Stimulated activated naive CD8-positive, alpha-beta T cell treated with anti-CD3 and anti-CD28 coated beads, Interleukin-15, amount 100 ng/mL, for 72 hours (primary cell): ENCODE measurements around the gene ZNF471.

Source experiments
- ATAC-seq: fragments of 150-1000 bp; cut with Tn5 transposase; 2 replicates; pipeline ENCODE4 v1.10.0; 2021; ENCODE audit warnings: mild to moderate bottlenecking, moderate library complexity
- DNase-seq, 2 donors: peaks; one replicate each; pipeline ENCODE4 v3.0.0; 2021 to 2022
- H3K27ac Mint-ChIP-seq, 2 donors: one replicate each; pipeline ENCODE4 v1.8.0; 2022; ENCODE audit warnings: mild to moderate bottlenecking in 2 of 2, mixed read lengths in 2 of 2, moderate library complexity in 2 of 2
- H3K27me3 Mint-ChIP-seq: one replicate; pipeline ENCODE4 v1.8.0; 2022; ENCODE audit warnings: mixed read lengths
- H3K4me1 Mint-ChIP-seq: one replicate; pipeline ENCODE4 v1.8.0; 2022; ENCODE audit warnings: mild to moderate bottlenecking, mixed read lengths
- H3K4me3 Mint-ChIP-seq, 2 donors: one replicate each; pipeline ENCODE4 v1.8.0; 2022; ENCODE audit warnings: mild to moderate bottlenecking in 2 of 2, mixed read lengths in 2 of 2, moderate library complexity in 1 of 2
- H3K9me3 Mint-ChIP-seq, 2 donors: one replicate each; pipeline ENCODE4 v1.8.0; 2022; ENCODE audit warnings: mixed read lengths in 2 of 2

ZNF471 gene

GRCh38 chr19:56554272-56554869 is 46.7 kb downstream of the ZNF471 start:
- ATAC-seq: no peak
- no peaks in the 10 kb centered on the region for H3K27me3 Mint-ChIP-seq
- H3K27ac Mint-ChIP-seq: no peak overlapping the region
- H3K9me3 Mint-ChIP-seq: peaks cover 58 to 67% of the 10 kb centered on the region in 2 donors
- H3K4me3 Mint-ChIP-seq: no peak overlapping the region
- no peak for DNase-seq
- H3K4me1 Mint-ChIP-seq: no peaks in the 10 kb centered on the region

GRCh38 chr19:56562766-56563165 is 55.1 kb downstream of the ZNF471 start:
- DNase-seq (no peak), ATAC-seq (no peak)
- H3K4me1 Mint-ChIP-seq: peaks cover 9% of the 10 kb centered on the region
- no peak overlapping the region for H3K27ac Mint-ChIP-seq
- H3K27me3 Mint-ChIP-seq: no peaks in the 10 kb centered on the region
- H3K4me3 Mint-ChIP-seq: no peak overlapping the region
- peaks cover 54 to 67% of the 10 kb centered on the region in 2 donors for H3K9me3 Mint-ChIP-seq

- no peak for DNase-seq
- H3K4me3 Mint-ChIP-seq: peak overlapping the region; percentile 91 to 100
- no peaks in the 10 kb centered on the region for H3K27me3 Mint-ChIP-seq
- peak; percentile 55 for ATAC-seq
- H3K4me1 Mint-ChIP-seq: peaks cover 13% of the 10 kb centered on the region
- H3K27ac Mint-ChIP-seq: peak overlapping the region; percentile 88 to 91
- H3K9me3 Mint-ChIP-seq: peaks cover 38 to 67% of the 10 kb centered on the region in 2 donors
Measured at GRCh38 chr19:56566904-56567273, 59.2 kb downstream of the ZNF471 start.

GRCh38 chr19:56567274-56568120 is 59.8 kb downstream of the ZNF471 start, which contains the start of gene ZNF470:
ZNF470 (plus strand) TSS chr19:56567468; CDS start chr19:56570312, 2,844 bp downstream.
- H3K9me3 Mint-ChIP-seq: peaks cover 38 to 69% of the 10 kb centered on the region in 2 donors
- peak within 1 kb of the TSS; percentile 88 to 91 for H3K27ac Mint-ChIP-seq
- H3K4me3 Mint-ChIP-seq: peak within 1 kb of the TSS; percentile 91 to 100

GRCh38 chr19:56572589-56572988 is 64.9 kb downstream of the ZNF471 start:
- peaks cover 5% of the 10 kb centered on the region for H3K4me1 Mint-ChIP-seq
- H3K4me3 Mint-ChIP-seq: no peak overlapping the region
- no peak for ATAC-seq
- no peak overlapping the region for H3K27ac Mint-ChIP-seq
- DNase-seq: no peak
- H3K27me3 Mint-ChIP-seq: no peaks in the 10 kb centered on the region
- H3K9me3 Mint-ChIP-seq: peaks cover 49 to 73% of the 10 kb centered on the region in 2 donors

More at GRCh38 chr19:56567274-56568120, 59.8 kb downstream of the ZNF471 start, which contains the start of gene ZNF470:
- no peaks in the 10 kb centered on the region for H3K27me3 Mint-ChIP-seq
- DNase-seq (peak; percentile 84 to 88), ATAC-seq (peak; percentile 98)
- peaks cover 13% of the 10 kb centered on the region for H3K4me1 Mint-ChIP-seq

GRCh38 chr19:56573914-56574313 is 66.3 kb downstream of the ZNF471 start:
- Mint-ChIP-seq H3K27me3 (no peaks in the 10 kb centered on the region), H3K9me3 (peaks cover 58 to 74% of the 10 kb centered on the region in 2 donors), H3K4me3 (no peak overlapping the region), H3K4me1 (no peaks in the 10 kb centered on the region), H3K27ac (no peak overlapping the region)
- no peak for DNase-seq
- ATAC-seq: no peak

GRCh38 chr19:56577719-56578602 is 70.3 kb downstream of the ZNF471 start:
- ATAC-seq: no peak
- no peak for DNase-seq
- Mint-ChIP-seq H3K27ac (no peak overlapping the region), H3K4me3 (no peak overlapping the region), H3K4me1 (no peaks in the 10 kb centered on the region), H3K9me3 (peaks cover 66 to 72% of the 10 kb centered on the region in 2 donors), H3K27me3 (no peaks in the 10 kb centered on the region)
